ENCODE data around the gene RPS17.

- TF ChIP-seq CTCF (IDR thresholded peaks at IDR 0.05; ENCODE audit: low read depth, low read length) (no peak), MAX (IDR thresholded peaks at IDR 0.05; ENCODE audit: low read depth, low read length) (no peak), POLR2A (IDR thresholded peaks at IDR 0.05; ENCODE audit: extremely low read depth, insufficient read length) (no peak)
These were observed 27.4 kb upstream of the RPS17 start for GRCh38 chr15:82567661-82568060.

Measured in NB4 (cell line).